Measurements from ENCODE around the gene CACNA1C.
"Not testable (repeated sequence)": the region's sequence is repeated elsewhere in the genome, so short reads cannot be mapped to it uniquely, and the experiment has no call there.

CACNA1C gene

DNA sequence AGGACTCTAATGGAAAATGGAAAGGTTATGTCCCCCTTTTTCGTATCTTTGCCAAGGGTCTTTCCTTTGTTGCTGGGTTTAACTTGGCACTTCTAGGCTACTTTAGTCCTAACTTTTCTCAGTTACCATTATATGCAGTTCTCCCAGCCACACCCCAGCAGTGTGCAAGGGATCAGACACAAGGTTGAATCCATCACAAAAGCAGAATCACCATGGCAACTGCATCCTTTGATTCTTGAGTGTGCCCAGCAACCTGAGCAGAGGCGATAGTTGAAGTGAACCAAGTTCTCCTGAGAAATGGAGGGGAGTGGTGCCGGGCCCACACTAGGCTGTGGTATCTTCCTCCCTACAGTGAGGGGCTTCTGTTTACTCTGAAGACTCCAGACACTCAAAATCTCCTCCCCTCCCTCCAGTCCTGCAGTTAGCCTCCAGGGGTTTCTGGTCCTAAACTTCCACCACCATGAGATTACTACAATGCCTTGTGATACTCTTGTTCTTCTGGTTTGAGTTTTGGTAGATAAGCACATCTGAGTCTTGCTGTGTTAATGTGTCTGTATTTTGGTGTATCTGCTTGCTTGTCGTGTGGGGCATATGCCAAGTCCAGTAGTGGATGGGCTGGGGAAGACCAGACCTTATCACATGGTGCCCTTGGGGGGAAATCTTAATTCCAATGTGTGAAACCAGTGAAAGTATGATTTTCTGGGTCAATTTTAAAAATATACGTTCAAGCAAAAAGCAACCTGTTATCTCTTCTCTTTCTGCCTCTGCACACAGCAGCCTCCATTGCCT is 183.9 kb downstream of the CACNA1C start:
- no peak for DNase-seq

DNA sequence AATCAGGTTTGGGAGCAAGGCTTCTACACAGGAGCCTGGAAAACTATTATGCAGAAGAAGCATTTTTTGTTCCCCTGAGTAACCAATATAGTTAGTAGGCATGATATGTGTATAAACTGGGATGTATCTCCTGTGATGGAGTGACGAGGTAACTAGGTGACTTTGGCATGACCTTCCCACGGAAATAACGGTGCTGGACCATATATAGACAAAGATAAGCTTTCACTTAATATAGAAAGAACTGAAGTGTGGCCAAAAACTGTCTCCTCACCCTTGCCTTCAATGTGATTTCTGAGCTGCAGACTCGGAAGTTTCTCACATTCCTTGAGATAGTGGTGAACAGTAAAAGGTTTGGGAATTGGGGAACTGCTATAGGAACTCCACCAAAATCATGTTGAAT is 185.3 kb downstream of the CACNA1C start:
- DNase-seq: no peak

DNA sequence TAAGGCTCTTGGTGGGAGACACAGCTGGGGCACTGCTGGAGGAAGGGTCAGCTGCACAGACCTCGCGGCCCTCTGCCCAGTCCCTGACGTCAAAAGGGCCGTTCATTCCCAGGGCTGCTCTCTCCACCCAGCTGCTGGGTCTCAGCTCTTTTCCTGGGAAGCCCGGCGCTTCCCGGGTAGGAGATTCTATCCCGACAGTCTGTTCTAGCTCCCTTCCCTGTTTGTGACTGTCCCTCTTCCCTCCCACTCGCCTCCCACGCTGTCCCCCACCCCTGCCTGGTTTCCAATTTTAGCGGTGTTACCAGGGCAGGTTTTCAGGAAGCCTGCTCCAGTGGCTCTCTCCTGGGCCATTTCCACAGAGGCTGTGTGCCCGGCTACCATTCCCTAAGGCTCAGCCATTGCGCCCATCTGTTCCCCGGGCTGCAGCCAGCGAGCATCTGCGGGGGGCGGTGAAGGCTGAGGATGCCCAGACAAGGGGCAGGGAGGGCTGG is 186.6 kb downstream of the CACNA1C start:
- no peak for DNase-seq

DNA sequence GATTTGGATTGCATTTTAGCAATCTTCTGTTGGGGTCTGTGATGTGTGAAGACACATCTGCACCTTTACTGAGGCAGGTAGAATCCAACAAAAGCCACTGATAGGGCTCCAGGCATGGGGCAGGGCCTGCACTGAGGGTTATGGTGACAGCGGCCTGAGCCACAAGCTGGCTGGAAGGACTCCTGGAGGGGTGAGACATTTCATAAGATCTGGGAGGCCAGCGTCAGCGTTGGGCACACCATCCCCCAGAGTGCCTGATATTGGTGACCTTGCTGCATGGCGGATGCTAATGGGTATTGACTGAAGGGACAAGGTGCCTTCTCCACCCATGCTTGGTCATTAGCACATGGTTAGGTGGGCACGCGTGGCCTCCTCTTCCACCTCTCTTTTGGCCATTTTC is 187.6 kb downstream of the CACNA1C start:
- DNase-seq: no peak

DNA sequence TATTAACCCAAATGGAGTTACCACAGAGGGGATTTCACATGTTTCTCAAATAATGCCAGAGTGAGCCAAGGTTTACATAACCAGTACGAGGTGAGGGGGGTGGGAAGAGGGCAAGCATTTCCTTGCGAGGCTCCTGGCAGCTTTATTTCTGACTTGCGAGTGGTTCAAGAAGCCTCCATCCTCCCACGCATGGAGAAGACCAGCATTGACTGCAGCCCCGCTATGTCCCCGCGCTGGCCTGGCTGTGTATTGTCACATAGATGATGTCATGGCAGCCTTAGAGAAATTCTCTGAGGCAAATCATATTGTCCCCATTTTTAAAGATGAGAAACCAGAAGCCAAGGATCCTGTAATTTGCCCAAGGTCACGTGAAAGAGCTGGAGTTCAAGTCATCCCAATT is 188.2 kb downstream of the CACNA1C start:
- DNase-seq: no peak

DNA sequence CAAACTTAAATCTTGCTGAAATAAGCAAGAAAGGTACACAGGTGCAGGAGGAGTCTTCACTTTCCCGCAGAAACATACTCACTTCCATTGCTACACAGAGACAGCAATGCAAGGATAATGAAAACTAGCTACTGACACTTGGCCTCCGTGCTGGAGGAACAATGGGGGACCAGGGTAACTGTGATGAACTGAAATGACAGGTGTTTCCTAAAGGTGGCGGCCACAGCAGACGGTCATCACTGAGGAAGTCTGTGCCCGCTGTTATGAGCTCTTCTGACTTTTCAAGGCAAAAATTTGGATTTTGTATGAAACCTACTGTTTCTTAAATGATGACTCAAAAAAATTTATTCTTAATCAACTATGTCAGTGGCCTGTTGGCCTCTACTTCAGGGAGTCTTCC is 189.4 kb downstream of the CACNA1C start:
- no peak for DNase-seq

DNA sequence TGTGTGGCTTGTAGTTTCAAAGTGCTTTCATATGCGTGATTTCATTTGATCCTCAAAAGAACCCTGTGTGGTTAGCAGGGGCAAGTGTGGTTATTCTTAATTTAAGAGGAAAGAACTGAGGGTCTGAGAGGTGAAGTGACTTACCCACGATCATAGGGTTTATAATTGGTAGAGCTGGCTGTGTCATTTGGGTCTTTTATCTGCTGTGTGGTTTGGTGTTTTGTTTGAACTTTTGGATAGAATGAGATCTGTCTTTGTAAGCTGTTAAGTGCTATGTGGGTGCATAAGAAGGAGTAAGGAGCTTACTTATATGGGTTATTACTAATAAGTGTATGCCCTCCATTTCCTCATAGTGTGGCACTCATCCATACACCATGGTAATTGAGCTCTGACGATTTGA is 190.0 kb downstream of the CACNA1C start:
- no peak for DNase-seq

DNA sequence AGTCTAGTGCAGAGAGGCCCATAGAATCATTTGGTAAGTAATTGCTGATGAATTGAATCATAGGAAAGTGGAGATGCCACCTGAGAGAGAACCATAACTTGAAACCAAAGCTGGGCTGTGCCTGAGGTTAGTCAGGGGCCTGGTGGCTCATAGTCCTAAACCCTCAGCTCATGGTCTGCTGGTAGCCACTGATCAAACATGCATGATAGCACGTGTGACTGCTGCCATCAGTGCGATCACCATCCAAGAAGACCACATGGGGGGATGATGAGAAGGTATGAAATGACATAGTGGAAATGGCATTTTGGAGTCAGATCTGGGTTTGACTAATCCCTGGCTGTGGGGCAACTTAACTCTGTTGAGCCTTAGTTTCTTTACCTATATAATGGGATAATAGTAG is 190.5 kb downstream of the CACNA1C start:
- no peak for DNase-seq

DNA sequence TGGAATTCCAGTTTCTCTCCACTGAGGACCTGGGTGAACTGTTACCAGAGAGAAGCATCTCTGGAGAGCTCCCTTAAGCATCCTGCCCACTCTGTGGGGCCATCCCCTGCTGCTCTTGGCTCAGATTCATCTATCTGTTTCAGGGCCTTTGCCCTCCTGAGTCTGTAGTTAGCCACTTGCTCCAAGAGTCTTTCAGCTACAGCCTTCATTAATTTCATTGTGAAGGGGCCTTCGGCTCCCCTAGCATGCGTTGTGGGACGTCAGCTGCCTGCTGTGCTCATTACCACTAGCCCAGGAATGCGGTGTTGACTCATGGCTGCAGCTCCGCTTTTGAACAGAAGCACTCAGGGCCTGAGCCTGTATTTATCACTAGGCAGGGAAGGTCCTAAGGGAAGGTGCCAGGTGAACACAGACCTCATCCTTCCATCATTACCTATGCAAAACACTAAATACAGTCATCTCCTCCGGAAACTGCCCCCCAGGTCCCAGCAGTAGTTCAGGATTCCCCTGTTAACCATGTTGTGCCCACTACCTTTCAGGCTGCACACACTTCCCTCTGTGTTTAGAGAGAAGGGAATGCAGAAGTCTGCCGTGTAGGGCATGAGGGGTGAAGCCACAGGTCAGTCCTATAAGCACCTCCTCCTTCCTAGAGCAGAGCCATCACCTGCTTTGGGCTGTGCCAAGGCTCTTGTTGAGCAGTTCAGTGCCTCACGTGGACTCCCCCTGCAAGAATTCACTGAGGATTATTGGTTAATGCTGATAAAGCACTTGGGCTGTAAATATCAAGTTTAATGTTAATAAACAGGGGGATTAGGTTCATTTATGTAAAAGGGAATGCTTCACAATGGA is 191.4 kb downstream of the CACNA1C start:
- DNase-seq: no peak

DNA sequence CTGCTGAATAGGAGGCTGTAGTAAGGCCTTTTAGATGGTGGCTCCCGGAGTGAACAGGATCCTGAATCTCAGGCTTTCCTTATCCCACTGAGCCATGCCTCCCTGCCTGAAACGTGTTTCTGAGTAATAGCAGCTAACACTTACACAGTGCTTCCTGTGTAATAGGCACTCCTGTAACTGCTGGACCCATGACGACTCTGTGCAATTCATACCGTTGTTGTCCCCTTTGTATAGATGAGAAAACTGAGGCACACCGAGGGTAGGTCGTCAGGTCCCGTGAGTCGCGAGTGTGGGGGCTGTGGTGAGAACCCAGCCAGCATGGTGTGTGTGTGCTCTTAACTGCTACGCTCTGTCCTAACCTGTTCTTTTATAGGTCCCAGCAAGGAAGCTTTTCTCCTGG is 193.6 kb downstream of the CACNA1C start:
- no peak for DNase-seq

DNA sequence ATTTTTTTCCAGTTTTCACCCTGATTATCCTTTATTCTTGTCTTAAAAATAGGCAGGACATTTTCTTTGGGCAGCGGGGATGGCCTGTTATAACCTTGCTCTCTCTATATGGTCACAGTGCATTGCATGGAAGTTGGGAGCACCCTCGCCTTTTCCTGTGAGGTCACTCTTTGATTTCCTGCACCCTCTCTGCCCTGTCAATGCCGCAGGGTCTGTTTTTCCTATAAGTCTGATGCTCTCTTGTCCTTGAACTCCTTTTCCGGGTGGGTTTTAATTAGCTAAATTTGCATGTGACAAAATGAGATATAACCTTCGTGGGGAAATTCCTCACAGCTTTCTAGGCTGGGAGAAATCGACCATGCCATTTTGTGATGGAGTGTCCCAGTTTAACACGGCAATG is 194.3 kb downstream of the CACNA1C start:
- no peak for DNase-seq

DNA sequence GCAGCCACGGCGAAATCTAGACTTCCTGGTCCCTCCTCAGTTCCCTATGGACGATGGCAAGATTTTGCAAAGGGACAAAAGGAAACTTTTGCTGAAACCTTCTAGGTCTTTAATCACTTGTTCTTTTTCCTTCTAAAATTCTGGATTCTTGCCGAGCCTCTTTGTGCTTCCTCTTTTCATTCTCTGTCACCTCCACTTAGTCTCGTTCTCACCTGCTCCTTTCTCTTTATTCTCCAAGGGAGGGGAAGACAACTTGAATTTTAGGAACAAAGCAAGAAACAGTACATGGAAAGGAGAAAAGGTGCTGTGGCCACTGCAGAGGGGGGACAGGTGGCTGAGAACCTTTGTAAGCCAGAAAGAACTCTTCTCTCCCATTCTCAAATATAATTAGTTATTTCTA is 194.8 kb downstream of the CACNA1C start:
- DNase-seq: no peak

DNA sequence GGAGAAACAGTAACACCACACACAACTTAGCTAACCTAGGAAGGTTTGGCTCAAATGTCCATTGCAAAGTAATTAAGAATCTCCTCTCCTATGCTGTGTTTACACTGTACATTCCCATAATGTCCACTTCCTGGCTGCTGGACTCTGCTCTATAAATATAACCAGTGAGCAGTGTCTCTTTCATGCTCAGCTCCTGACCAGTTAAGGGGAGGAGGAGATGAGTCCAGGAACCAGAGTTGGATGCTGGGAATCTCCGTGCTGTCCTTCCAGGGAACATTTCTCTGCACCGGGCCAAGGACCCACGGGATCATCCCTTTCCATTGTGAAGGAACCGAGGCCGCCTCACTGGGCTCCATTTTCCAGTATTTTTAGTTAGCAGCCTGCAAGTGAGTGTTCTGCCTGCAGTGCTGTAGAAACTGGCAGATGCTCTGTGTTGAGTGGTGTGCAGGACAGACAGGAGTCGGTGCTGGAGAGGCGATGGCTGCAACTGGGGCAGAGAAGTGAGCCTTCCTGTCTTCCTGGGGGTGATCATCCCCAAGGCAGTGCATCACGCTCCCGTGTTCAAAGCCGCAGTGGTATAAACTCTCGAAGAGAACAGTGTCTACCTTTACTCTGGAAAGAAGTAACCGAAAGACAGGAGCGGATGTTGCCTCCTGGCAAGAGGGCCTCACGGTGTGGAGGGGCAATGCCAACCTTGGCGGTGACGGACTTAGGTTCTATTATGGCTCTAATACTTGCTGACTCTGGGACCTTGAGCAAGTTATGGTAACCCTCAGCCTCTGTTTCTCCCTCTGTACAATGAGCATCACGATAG is 195.5 kb downstream of the CACNA1C start:
- no peak for DNase-seq

DNA sequence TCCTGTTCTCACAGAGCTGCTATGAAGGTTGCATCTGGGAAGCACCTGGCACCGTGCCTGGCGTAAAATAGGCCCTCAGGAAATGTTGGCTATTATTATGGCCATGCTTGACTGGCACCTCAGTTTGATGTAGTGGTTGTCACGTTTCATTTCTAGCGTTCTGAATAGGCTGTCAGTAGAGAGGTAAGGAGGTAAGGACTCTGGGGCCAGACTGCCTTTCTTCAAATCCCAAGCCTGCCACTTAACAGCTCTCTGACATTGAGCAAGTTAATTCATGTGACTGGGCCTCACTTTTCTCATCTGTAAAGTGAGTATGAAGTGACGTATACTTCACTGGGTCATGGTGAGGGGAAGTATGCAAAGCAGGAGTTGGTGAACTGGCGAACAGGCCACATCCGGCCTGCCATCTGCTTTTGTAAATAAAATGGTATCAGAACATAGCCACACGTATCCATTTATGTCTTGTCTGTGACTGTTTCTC is 196.2 kb downstream of the CACNA1C start:
- no peak for DNase-seq

DNA sequence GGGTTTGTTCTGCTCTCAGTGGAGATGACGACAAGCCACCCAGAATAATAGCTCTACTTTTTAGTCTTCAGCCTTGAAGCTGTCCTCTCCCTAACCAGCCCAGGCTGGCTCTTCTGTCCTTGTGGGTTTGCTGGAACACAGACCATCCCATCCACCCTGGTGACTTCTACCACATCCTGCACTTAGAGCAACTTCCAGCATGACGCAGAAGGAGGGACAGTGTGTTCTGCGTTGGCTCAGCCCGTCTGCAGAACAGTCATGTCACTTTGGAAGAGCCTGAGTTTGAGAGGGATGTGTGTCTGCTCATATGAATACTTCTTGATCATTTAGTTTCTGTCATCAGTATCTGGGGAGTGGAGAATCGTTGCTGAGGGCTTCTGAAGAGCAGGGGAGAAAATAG is 198.0 kb downstream of the CACNA1C start:
- no peak for DNase-seq

DNA sequence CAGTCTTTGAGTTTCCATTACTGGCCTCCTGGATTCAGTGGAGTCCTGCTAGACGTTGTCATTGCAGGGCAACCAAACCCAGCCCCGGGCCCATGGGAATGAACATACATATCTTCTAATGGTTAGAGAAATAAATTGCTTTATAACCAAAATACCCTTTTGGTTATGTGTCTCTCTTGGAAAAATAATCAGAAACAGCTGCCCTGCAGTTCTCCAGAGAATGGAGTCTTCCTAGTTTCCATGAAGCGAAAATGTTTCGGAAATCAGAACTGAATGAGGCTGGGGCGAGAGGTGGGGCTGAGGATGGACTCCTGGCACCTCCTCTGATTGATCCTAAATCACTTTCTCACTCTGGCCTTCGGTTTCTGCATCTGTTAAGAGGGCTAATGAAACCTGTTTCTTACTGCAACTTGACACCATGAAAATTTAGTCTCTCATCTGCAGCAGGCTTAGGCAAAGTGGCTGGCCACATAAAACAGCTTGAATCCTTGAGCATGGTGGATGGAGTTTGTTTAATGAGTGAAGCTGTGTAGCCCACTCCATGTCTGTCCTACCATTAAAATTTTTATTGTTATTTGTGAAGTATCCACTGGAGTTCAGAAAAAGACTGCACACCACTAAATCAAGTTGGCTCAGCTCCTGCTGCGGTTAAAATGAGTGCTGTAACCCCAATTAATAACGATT is 198.9 kb downstream of the CACNA1C start:
- DNase-seq: no peak

DNA sequence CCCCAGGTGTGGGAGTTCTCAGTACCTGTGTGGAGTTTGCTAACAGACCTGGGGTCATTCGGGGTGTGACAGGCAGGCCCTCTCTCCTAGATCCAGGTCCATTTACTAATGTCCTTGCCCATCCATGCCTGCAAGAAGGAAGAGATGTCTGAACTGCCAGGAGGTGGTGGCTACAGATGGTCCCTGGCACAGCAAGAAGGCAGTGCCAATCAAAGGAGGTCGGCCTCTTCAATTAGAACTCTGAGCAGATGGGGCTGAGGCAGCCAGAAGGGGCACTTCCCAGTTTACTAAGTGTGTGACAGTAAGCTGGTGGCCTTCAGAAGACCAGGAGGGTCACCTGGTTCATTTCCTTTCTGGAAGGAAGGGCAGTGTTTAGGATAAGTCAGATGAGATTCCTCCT is 202.5 kb downstream of the CACNA1C start:
- no peak for DNase-seq

DNA sequence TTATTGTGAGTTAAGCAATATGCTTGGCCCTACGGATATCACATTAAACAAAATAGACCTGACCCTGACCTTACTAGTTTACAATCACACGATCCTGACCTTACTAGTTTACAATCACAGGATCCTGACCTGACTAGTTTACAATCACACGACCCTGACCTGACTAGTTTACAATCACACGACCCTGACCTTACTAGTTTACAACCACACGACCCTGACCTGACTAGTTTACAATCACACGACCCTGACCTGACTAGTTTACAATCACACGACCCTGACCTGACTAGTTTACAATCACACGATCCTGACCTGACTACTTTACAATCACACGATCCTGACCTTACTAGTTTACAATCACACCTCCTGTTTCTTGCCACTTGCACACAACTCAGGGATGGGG is 202.9 kb downstream of the CACNA1C start:
- DNase-seq: not testable (repeated sequence)

DNA sequence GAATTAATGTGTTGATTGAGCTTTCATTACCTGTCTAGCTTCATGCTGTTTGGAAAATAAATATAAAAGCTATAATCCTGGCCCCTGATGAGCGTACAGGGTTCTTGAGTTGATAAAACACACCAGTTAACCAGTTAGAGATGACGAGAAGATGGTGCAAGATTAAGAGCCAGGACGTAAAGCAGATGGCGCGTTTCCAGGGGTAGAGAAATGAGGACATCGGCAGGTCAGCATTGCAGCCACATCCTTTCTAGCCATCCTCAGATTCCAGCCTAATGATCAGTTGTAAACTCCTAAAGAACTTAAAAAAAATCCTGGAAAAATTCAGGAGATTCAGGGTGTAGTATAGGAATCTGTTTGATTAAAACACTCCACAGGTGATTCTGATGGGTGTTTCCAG is 203.7 kb downstream of the CACNA1C start:
- no peak for DNase-seq

DNA sequence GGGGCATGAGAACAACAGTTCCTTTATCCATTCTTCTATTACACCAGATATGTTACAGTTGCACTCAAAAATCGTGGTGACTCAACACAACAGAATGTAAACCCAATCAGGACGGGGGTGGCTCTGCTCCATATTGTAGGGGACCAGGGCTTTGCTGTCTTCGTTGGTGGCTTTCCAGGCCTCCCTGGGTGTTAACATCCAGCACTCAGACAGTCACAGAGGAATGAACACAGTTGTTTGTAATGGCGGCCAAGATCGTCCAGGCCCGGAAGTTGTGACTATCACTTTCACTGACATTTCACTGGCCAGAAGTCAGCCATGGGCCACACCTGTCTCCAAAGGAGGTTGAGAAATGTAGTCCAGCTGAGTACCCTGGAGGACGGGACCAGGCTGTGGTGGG is 204.1 kb downstream of the CACNA1C start:
- no peak for DNase-seq

DNA sequence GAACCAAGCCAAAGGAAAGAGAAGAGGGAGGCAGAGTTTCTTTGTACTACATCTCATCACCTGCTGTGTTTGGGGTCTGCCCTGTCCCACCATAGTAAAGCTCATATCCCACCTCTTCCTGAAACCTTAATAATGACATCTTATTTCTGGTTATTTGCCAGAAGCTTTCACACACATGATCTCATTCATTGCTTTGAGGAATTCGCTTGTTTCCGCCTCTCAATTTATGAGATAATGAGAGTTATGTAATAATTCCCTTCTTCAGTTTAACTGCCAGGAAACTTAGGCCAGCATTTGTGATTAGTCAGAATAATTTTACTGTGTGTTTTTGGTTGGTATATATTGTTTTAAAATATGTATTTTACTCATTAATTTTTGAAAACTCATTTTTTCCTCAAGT is 205.2 kb downstream of the CACNA1C start:
- no peak for DNase-seq

DNA sequence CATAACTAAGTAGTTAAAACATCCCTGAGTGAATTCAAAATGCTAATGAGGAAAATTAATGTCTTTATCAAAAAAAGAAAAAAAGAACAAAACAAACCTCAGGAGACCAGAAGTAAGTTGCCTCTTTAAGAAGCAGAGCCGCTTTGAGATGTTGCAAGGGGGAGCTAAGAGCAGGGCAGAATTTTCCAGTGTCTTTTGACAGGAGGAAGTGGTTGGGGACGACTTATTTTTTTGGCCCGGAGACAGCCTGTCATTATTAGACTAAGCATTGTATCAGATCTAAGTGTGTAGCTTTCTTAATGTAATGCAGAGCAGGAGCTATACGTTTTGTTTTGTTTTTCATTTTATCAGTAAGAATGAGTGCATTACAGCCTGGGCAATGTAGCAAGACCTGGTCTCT is 206.6 kb downstream of the CACNA1C start:
- no peak for DNase-seq

DNA sequence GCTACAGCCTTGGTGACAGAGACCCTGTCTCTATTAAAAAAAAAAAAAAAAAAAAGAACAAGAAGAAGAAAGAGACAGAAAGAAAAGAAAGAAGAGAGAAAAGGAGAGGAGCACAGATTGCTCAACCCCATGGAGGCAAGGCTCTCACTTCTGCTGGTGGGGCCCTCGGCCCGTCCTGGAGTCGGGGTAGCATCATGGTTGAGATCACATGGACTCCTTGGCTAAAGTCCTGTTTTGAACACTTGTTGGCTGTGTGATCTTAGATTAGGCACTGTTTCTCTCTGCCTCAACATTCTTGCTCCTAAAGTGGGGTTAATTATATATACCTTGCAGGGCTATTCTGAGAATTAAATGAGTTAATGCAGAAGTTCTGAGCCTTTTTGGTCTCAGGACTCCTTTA is 207.7 kb downstream of the CACNA1C start:
- no peak for DNase-seq
